CD4-positive, alpha-beta T cell treated with Interleukin-4 for 1 hour (primary cell): ENCODE measurements around the gene R3HDM4.

Experiments used
- DNase-seq, 2 donors: peaks; one replicate each; pipeline ENCODE4 v3.0.0-alpha.2; 2020 to 2022

Gene R3HDM4

GRCh38 chr19:911197-912033 is 1.6 kb downstream of the R3HDM4 start:
- DNase-seq: no peak

DNA sequence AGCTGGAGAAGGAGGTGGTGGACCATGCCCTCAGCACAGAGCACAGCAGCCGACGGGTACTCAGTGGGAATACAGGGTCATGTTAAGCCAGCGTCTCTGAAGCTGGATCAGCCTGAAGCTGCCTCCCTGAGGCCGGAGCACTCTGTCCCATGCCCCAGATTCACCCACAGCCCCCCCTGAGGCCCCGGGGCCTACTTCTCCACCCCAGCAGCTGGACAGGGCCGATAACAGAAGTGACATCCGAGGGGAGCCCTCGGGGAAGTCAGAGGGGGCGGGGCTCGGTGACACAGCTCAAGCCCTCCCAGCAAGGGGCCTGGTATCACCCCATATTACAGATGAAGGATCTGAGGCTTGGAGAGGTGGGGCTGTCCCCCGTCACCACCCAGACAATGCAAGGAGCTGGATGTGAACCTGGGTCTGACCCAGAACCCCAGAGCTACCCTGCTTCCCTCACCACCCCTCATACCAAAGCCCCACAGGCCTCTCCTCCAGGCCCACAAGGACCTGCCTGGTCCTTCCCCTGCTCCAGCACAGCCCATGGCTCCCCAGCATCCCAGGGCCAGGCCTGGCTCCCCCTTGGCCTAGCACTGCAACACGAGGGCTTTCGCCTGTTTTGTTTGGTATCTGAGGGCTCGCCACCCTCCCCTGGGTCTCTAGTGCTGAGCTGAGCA is 5.7 kb downstream of the R3HDM4 start:
- DNase-seq: peak in 1 of 2 donors; percentile 73

DNA sequence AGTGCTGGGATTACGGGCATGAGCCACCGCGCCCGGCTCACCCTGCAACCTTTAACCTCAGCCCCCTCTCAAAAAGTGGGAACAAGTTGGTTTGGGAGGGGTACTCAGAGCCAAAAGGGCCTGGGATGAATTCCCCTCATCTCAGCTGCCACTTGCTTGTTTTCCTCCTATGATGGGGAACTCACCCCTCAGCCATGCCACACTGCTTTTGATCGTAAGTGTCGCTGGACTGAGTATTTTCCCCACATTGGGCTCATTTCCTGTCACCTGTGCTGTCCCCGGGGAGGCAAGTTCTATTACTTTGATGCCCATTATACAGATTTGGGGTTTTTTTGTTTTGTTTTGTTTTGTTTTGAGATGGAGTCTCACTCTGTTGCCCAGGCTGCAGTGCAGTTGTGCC is 6.5 kb downstream of the R3HDM4 start:
- DNase-seq: peak in 1 of 2 donors; percentile 54

DNA sequence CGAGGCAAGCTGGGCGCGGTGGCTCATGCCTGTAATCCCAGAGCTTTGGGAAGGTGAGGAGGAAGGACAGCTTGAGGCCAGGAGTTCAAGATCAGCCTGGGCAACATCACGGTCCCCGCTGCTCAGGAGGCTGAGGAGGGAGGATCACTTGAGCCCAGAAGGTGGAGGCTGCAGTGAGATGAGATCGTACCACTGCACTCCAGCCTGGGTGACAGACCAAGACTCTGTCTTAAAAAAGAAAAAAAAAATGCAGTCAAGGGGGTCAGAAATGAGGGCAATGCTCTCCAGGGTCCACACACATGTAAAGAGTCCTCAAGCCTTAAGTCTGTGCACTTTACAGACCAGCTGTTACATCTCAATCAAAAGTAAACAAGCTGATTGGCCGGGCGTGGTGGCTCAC is 8.5 kb downstream of the R3HDM4 start:
- DNase-seq: no peak

GRCh38 chr19:903266-903797 is 9.7 kb downstream of the R3HDM4 start:
- no peak for DNase-seq

- no peak for DNase-seq
Measured at GRCh38 chr19:902446-903226, 10.4 kb downstream of the R3HDM4 start.

DNA sequence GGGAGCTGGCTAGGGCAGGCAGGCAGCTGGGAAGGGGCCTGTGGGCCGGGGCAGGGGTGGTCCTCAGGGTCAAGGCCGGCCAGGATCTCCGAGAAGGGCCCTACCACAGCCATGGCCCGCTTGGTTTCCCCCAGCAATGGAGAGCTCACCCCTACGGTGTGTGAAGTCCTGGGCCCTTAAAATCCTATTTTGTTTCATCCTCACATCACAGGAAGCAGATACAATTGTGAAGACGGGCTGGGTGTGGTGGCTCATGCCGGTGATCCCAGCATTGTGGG is 11.0 kb downstream of the R3HDM4 start:
- DNase-seq: no peak

- no peak for DNase-seq
Measured at GRCh38 chr19:901216-902092, 11.6 kb downstream of the R3HDM4 start.

DNA sequence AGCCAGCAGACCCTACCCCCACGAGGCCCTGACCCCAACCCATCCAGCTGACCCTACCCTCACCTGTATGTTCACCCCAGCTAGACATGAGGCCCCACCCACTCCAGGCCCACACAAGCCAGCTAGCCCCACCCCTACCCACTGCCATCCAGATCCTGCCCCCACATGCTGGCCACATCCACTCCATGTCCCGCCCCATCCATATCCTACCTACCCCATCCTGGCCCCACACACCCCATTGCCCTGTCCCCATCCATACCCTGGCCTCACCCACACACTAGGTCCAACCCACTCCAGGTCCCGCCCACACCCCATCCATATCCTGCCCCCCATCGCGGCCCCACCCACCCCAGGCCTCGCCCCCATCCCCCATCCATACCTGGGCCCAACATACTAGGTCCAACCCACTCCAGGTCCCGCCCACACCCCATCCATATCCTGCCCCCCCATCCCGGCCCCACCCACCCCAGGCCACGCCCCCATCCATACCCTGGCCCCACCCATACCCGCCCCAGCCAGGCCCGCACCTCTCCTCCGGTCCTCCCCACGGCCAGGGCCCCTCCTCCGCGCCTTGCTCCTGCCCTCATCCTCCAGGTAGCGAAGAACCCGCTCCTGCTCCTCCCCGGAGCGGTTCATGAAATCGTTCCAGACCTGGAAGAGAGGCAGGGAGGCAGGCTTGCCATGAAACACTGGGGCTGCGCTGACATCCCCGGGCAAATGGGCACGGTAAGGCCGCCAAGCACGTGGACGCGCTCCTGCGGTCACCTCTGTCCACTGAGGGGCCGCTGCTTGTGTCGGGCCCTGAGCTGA is 12.5 kb downstream of the R3HDM4 start:
- peak; percentile 53 to 63 for DNase-seq

GRCh38 chr19:900043-900301 is 13.0 kb downstream of the R3HDM4 start:
- DNase-seq: no peak

GRCh38 chr19:899336-900042 is 13.5 kb downstream of the R3HDM4 start:
- DNase-seq: no peak

- DNase-seq: peak; percentile 47 to 62
Measured at GRCh38 chr19:898663-899062, 14.4 kb downstream of the R3HDM4 start.

- no peak for DNase-seq
Measured at GRCh38 chr19:897442-898039, 15.5 kb downstream of the R3HDM4 start.

DNA sequence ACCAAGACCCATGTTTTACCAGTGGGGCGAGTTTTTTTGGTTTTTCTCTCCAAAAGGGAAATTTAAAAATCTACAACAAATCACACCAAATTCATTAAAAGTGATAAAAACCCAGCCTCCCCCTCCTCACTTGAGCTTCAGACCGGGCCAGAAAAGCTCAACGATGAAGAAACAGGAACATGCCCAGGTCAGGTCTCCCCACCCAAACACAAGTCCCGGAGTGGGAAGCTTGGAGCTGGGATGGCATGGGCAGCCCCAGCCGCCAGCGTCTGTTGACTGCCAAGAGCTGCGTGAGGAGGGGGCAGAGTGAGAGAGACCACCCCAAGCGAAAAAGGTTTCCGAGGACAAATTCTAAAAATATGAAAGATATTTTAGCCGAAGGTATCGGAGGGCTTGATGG is 16.0 kb downstream of the R3HDM4 start:
- DNase-seq: no peak

- DNase-seq: no peak
Measured at GRCh38 chr19:896434-896833, 16.6 kb downstream of the R3HDM4 start.

DNA sequence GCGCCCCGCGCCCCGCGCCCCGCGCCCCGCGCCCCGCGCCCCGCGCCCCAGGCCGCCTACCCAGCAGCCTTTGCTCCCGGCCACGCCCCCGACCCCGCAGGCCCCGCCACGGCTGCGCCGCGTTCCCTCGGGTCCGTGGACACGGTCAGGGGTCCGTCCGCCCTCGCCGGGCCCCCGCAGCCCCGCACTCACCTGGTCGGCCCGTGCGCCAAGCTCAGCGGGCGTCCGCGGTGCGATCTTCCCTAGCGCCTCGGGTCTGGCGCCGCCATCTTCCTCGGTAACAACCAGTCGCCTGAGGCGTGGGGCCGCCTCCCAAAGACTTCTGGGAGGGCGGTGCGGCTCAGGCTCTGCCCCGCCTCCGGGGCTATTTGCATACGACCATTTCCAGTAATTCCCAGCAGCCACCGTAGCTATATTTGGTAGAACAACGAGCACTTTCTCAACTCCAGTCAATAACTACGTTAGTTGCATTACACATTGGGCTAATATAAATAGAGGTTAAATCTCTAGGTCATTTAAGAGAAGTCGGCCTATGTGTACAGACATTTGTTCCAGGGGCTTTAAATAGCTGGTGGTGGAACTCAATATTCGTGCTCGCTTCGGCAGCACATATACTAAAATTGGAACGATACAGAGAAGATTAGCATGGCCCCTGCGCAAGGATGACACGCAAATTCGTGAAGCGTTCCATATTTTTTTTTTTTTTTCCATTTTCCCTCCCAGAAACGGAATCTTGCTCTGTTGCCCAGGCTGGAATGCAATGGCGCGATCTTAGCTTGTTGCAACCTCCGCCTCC is 19.9 kb downstream of the R3HDM4 start, which contains the start of the genes MED16 and RNU6-9:
Gene MED16 (minus strand): TSS at position 294 of the 796 bp plus-strand sequence. CDS start 2,056 bp downstream, outside the sequence.
Gene RNU6-9 (plus strand): TSS at position 591 of the 796 bp plus-strand sequence.
- DNase-seq: peak; percentile 93 to 94

- DNase-seq: no peak
Measured at GRCh38 chr19:892243-892893, 20.7 kb downstream of the R3HDM4 start.

DNA sequence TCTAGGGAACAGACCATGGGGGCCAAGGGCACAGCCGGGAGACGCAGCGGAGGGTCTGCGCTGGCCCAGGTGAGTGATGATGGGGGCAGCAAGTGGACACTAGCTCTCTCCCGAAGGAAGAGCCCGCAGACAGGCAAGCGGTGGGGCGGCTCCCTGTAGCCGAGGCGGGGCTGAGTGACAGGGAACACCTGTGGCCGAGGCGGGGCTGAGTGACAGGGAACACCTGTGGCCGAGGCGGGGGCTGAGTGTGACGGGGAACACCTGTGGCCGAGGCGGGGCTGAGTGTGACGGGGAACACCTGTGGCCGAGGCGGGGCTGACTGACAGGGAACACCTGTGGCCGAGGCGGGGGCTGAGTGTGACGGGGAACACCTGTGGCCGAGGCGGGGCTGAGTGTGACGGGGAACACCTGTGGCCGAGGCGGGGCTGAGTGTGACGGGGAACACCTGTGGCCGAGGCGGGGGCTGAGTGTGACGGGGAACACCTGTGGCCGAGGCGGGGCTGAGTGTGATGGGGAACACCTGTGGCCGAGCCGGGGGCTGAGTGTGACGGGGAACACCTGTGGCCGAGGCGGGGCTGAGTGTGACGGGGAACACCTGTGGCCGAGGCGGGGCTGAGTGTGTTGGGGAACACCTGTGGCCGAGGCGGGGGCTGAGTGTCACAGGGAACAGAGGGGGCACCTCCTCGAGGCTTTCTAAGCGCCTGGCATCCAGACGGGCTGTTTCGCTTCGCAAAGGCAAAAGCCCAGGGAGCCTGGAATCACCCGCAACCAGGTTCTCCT is 21.4 kb downstream of the R3HDM4 start:
- DNase-seq: peak in 1 of 2 donors; percentile 28
